ENCODE measurements around the gene MAP3K2.
"Not testable (repeated sequence)": the region's sequence is repeated elsewhere in the genome, so short reads cannot be mapped to it uniquely, and the experiment has no call there.

MAP3K2 gene

GRCh38 chr2:127379712-127380355, 7.9 kb downstream of the MAP3K2 start:
- no peak for DNase-seq (ENCODE audit: low spot score)

GRCh38 chr2:127378720-127379119, 9.1 kb downstream of the MAP3K2 start:
- no peak for DNase-seq (ENCODE audit: low spot score)

- no peak for DNase-seq (ENCODE audit: low spot score)
These were observed 10.5 kb downstream of the MAP3K2 start for GRCh38 chr2:127377262-127377661.

DNA sequence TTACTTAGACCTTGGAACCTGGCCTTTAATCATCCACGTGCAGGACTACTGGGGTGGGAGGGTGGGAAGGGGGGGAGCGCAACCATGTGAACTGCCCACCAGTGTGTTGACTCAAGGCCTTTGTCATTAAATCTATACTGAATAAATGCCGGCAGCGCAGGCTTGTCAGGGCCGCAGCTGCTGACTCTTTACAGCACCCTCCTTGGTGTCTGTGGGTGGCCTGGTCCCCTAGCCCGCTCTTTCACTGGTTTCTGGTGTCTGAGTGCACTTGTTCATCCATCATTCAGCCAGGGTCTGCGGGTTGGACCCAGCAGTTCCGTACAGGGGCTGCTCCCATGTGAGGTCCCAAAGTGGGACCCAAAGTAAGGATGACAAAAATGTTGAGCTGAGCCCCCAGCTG, 11.5 kb downstream of the MAP3K2 start:
- no peak for DNase-seq (ENCODE audit: low spot score)

DNA sequence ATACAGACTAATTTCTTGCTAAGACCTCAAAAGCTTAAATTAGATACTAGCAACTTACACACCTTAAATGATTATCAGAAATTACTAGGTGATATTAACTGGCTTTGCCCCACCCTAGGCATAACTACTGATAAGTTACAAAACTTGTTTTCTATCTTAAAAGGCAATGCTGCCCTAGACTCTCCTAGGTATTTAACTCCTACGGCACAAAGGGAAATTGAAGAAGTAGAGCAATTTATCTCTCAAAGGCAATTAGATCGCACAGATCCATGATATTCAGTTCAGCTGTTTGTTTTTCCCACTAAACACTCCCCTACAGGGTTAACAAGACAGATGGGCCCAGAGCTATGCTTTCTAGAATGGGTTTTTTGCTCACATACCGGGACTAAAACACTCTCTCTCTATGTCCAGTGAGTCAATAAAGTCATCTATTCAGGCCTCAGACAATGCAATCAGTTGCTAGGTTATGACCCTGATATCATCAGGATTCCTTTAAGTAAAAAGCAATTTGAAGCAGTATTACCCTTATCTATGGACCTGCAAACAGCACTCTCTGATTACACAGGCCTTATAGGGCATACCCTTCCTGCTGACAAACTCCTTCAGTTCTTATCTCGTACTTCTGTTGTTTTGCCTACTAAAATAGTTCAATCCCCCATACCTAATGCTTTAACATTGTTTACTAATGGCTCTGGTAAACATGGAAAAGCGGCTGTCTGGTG, 14.3 kb downstream of the MAP3K2 start:
- no peak for DNase-seq (ENCODE audit: low spot score)

DNA sequence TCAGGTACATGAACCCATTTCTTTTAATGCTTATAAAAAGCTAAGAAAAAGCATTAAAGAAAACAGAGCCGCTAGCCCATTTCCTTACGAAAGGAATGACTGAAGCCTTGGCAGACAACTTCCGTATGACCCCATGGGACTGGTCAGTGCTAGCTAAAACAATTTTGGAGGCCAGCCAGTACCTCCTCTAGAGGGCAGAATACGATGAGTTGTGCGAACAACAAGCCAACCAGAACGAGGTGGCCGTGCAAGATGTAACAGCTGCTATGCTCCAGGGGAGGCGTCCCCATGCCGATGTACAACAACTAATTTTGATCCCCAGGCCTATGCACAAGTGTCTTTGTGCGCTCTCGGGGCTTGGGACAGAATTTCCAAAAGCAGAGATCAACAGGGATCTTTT, 16.7 kb downstream of the MAP3K2 start:
- no peak for DNase-seq (ENCODE audit: low spot score)

- no peak for DNase-seq (ENCODE audit: low spot score)
These were observed 17.8 kb downstream of the MAP3K2 start for GRCh38 chr2:127370010-127370409.

GRCh38 chr2:127365211-127365643, 22.5 kb downstream of the MAP3K2 start:
- DNase-seq (ENCODE audit: low spot score): no peak

DNA sequence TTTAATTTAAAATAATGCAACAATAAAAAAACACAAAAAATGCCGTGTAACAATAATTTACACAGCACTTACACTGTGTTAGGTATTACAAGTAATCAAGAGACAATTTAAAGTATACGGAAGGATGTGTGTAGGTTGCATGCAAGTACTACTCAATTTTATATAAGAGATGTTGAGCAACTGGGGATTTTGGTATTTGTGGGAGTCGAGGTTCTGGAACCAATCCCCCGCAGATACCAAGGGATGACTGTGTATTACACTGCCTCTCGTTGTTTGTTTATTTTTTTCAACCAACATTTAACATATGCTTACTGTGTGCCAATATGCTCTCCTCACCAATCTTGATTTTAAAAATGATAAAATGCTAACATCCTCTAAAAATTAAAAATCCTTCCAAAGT, 24.8 kb downstream of the MAP3K2 start:
- no peak for DNase-seq (ENCODE audit: low spot score)

GRCh38 chr2:127361929-127362885, 25.6 kb downstream of the MAP3K2 start:
- DNase-seq (ENCODE audit: low spot score): no peak

DNA sequence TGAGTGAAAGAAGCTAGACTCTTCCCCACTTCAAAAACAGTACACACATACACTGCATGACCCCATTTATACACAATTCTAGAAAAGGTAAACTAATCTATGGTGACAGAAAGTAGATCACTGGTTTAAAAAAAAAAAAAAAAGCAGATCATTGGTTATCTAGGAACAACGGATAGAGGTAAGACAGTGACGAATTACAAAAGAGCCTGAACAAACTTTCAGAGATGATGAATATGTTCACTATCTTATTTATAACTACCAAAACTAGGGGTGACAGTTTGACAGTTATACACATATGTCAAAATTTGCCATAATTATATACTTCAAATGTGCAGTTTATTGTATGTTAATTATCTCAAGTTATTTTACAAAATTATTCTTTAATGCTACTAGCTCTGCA, 27.5 kb downstream of the MAP3K2 start:
- no peak for DNase-seq (ENCODE audit: low spot score)

GRCh38 chr2:127359520-127359919, 28.3 kb downstream of the MAP3K2 start:
- DNase-seq (ENCODE audit: low spot score): no peak

- no peak for DNase-seq (ENCODE audit: low spot score)
These were observed 28.8 kb downstream of the MAP3K2 start for GRCh38 chr2:127358971-127359370.

DNA sequence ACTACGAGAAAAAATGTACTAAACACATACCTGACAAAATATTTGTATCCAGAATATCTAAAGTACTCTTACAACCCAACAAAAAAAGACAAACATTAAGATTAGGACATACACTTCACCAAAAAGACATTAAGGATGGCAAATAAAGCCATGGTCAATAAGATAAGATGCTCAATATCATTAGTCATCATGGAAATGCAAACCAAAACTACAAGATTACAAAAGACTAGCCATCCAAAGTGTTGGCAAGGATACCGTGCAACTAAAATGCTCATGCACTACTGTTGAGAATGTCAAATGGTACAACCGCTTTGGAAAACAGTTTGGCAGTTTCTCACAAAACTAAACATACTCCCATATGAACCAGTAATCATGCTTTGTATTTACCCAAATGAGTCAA, 29.7 kb downstream of the MAP3K2 start:
- DNase-seq (ENCODE audit: low spot score): no peak

DNA sequence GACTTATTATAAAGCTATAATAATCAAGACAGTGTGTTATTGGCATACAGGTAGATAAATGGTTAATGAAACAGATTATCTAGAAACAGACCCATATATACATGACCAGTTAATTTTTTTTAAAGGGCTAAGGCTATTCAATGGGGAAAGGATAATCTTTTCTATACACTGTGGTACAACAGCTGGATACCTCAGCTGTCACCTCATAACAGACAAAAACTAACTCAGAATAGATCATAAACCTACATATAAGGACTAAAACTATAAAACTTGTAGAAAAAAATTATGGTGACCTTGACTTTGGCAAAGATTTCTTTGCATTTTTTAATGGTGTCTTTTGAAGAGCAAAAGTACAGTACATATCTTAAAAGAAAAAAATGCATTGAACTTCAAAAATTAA, 30.2 kb downstream of the MAP3K2 start:
- no peak for DNase-seq (ENCODE audit: low spot score)

DNA sequence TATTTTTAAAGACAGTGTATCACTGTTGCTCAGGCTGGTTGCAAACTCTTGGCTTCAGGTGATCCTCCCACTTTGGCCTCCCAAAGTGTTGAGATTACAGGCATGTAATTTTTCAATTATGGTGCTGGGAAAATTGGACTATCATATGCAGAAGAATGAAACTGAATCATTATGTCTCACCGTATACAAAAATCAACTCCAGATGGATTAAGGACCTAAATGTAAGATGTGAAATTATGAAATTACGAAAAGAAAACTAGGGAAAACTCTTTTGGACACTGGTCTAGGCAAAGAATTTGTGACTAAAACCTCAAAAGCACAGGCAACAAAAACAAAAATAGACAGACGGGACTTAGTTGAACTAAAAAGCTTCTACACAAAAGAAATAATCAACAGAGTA, 31.2 kb downstream of the MAP3K2 start:
- no peak for DNase-seq (ENCODE audit: low spot score)

GRCh38 chr2:127355407-127356008, 32.3 kb downstream of the MAP3K2 start:
- DNase-seq (ENCODE audit: low spot score): peak; percentile 7

DNA sequence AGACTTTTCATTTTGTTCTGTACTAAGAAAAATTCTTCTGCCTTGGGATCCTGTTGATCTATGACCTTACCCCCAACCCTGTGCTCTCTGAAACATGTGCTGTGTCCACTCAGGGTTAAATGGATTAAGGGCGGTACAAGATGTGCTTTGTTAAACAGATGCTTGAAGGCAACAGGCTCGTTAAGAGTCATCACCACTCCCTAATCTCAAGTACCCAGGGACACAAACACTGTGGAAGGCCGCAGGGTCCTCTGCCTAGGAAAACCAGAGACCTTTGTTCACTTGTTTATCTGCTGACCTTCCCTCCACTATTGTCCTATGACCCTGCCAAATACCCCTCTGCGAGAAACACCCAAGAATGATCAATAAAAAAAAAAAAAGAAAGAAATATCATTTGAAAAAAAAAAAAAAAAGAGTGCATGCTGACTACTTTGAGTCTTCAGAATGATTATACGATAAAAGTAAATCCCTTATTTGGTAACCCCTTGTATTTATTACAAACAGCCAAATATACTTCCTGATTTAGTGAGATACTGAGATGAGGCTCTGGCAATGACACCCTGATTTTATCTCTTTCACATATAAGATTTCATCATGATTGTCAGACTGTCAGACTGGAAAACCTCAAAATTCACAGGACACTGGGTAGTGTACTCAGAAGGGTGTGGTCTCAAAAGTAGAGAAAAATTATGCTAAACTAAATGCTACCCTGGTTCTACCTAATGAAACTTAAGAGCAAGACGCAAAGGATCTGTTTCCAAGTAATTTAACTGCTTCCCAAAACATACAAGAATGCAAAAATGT, 33.7 kb downstream of the MAP3K2 start:
- DNase-seq (ENCODE audit: low spot score): not testable (repeated sequence)

- not testable (repeated sequence) for DNase-seq (ENCODE audit: low spot score)
These were observed 34.6 kb downstream of the MAP3K2 start for GRCh38 chr2:127353223-127353622.

- no peak for DNase-seq (ENCODE audit: low spot score)
These were observed 36.2 kb downstream of the MAP3K2 start for GRCh38 chr2:127351603-127352002.

DNA sequence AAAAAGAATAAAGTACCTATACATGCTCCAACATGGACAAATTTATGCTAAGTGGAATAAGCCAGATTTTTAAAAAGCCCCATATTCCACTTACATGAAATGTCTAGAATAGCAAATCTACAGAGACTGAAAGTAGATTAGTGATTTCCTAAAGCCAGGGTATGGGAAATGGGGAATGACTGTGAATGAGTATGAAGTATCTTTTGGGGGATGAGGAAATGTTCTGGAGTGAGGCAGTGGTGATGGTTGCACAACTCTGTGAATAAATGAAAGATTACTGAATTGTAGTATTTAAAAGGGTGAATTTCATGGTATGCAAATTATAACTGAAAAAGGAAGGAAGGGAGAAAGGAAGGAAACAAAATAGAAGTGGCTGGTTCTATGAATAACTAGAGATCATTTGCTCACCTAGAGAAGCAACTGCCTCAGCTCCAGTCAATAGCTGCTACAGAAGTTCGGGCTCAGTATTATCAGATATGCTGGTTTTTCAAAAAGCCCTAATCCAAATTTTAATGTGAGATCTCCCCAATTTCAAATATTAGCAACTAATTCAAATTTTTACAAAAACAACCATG, 39.3 kb downstream of the MAP3K2 start:
- DNase-seq (ENCODE audit: low spot score): no peak
